ENCODE data around the gene NMT1.

DNA sequence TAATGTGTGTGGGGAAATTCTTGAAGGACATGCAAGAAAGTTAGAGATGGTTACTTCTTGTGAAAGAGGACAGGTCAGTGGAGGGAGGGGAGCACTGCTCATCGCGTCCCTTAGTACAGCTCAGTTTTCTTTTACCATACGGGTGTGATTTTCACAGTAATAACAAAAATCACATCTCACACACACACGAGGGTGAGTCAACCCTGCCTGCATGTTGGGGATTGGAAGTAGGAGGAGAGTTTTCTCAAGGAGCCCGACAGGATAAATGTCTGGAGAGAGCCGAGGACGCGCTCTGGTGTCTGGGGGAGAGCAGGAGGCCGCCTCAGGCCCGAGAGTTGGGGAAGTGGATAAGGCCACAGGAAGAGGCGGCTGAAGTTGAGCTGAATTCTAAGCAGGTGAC is 54.8 kb downstream of the NMT1 start:
- TF ChIP-seq POLR2A (IDR thresholded peaks at IDR 0.05), result no peak
- TF ChIP-seq, protein P1, sequence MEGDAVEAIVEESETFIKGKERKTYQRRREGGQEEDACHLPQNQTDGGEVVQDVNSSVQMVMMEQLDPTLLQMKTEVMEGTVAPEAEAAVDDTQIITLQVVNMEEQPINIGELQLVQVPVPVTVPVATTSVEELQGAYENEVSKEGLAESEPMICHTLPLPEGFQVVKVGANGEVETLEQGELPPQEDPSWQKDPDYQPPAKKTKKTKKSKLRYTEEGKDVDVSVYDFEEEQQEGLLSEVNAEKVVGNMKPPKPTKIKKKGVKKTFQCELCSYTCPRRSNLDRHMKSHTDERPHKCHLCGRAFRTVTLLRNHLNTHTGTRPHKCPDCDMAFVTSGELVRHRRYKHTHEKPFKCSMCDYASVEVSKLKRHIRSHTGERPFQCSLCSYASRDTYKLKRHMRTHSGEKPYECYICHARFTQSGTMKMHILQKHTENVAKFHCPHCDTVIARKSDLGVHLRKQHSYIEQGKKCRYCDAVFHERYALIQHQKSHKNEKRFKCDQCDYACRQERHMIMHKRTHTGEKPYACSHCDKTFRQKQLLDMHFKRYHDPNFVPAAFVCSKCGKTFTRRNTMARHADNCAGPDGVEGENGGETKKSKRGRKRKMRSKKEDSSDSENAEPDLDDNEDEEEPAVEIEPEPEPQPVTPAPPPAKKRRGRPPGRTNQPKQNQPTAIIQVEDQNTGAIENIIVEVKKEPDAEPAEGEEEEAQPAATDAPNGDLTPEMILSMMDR (IDR thresholded peaks at IDR 0.05 in 4 of 5, conservative IDR thresholded peaks at IDR 0.05 in 1 of 5), result no peak

Measured in gastrocnemius medialis (tissue), 4 donors.